CD4-positive, alpha-beta T cell treated with Interleukin-1 beta for 1 hour (primary cell): ENCODE measurements around the gene ACTG1.

Experiments used
- DNase-seq, 2 donors: peaks; one replicate each; pipeline ENCODE4 v3.0.0-alpha.2; 2020 to 2022

Gene ACTG1

GRCh38 chr17:81460856-81461460 is 51.6 kb downstream of the ACTG1 start:
- peak in 1 of 2 donors; percentile 52 for DNase-seq
